ENCODE measurements around the gene PDE4D. TPM values are rescaled to one million over a fixed set of nuclear protein-coding genes. Genes with fewer than 3 reads are reported as not detected.

The PDE4D gene
- total and polyA plus RNA-seq, 2 of the 4 experiments (the other 2 are of a cell fraction), result 1.4 to 7.9 TPM

- ChIA-PET CTCF (no interaction called here), POLR2A (ENCODE audit: unreplicated experiment) (no interaction called here)
- Histone ChIP-seq H3K9ac (ENCODE audit: low read depth, low read length) (no peak overlapping the region), H3K79me1 (ENCODE audit: low read depth in 1 of 2, low read length in 2 of 2) (no peaks in the 10 kb centered on the region), H3K4ac (ENCODE audit: low read depth, low read length) (no peak overlapping the region), H2AFZ (replicated peaks; ENCODE audit: low read length, poor library complexity) (no peak overlapping the region), H2BK5ac (ENCODE audit: low read depth, low read length, poor library complexity, severe bottlenecking) (no peak overlapping the region), H3K27ac (ENCODE audit: insufficient read depth, low read length) (no peak overlapping the region), H4K20me1 (ENCODE audit: insufficient read depth, low read length) (no peaks in the 10 kb centered on the region), H3K27me3 (ENCODE audit: control insufficient read depth, insufficient read depth, low read length) (no peaks in the 10 kb centered on the region), H3K18ac (ENCODE audit: low read depth, low read length) (no peak overlapping the region), H3K9me1 (ENCODE audit: insufficient read depth, low read length) (no peaks in the 10 kb centered on the region), H3K23ac (ENCODE audit: low read depth, low read length) (no peak overlapping the region), H2BK15ac (ENCODE audit: low read depth, low read length) (no peak overlapping the region), H3K4me1 (ENCODE audit: control insufficient read depth, insufficient read depth, low read length) (no peaks in the 10 kb centered on the region), H3K14ac (replicated peaks; ENCODE audit: low read depth, low read length) (no peak overlapping the region), H2BK120ac (ENCODE audit: low read depth, low read length) (no peak overlapping the region), H4K5ac (ENCODE audit: low read depth, low read length) (no peak overlapping the region), H3K36me3 (ENCODE audit: control insufficient read depth, insufficient read depth, low read length) (no peaks in the 10 kb centered on the region), H4K91ac (ENCODE audit: insufficient read depth, low read depth, low read length) (no peak overlapping the region), H2AK9ac (replicated peaks; ENCODE audit: low read depth, low read length, poor library complexity) (no peak overlapping the region), H3K4me2 (ENCODE audit: low read depth, low read length) (no peak overlapping the region), H3K56ac (ENCODE audit: extremely low read depth, insufficient read depth, low read length) (no peak overlapping the region), H4K8ac (ENCODE audit: low read depth in 2 of 2, low read length in 2 of 2) (no peak overlapping the region), H2AK5ac (ENCODE audit: low read depth, low read length) (no peak overlapping the region), H2BK20ac (ENCODE audit: low read depth, low read length) (no peak overlapping the region), H3K4me3 (ENCODE audit: insufficient read depth, low read depth, low read length) (no peak overlapping the region), H3K9me3 (ENCODE audit: control insufficient read depth, insufficient read depth, low read length) (no peaks in the 10 kb centered on the region)
- in situ Hi-C loops (cut with MboI; ENCODE audit: low sequenced_read_pairs), result no loop called here
- TF ChIP-seq RFX5 (IDR thresholded peaks at IDR 0.05; ENCODE audit: low read depth, low read length), result no peak
- 0 out of 2 replicates have a peak, but pooled peaks have one; percentile 15 for TF ChIP-seq CEBPB (IDR thresholded peaks at IDR 0.05; ENCODE audit: low read depth, low read length)
- peak; percentile 35; the same call in 1 of the 2 replicates for ATAC-seq (ENCODE audit: low read depth)
- no TSS peak for BruUV-seq (replicated peaks)
- DNase-seq, result peak; percentile 7
- dilution Hi-C loops (cut with HindIII; ENCODE audit: low sequenced_read_pairs, unreplicated experiment), result no loop called here
- intact Hi-C loops (cut with micrococcal nuclease), result no loop called here
- no CpG with 5 or more reads among the region's 1 CpG for WGBS, 2 experiments (ENCODE audit: extremely low coverage in 2 of 2, insufficient read length in 1 of 2)
Observed at GRCh38 chr5:59416451-59416850, 477.1 kb downstream of the PDE4D start.

All from IMR-90 (cell line).